ENCODE measurements around the gene CYP21A2.
"Not testable (repeated sequence)": the region's sequence is repeated elsewhere in the genome, so short reads cannot be mapped to it uniquely, and the experiment has no call there.

The CYP21A2 gene

GRCh38 chr6:32004864-32005537 is 33.2 kb upstream of the CYP21A2 start:
- DNase-seq; H3K4me2 ChIP-seq (ENCODE audit: low read depth, low read length); H4K20me1 ChIP-seq (ENCODE audit: insufficient read depth, low read length); H3K9me3 ChIP-seq (replicated peaks; ENCODE audit: insufficient read depth, low read length); H3K27ac ChIP-seq (ENCODE audit: low read length); H2AFZ ChIP-seq (ENCODE audit: low read length); H3K9ac ChIP-seq (ENCODE audit: low read length); H3K4me3 ChIP-seq (ENCODE audit: low read length); H3K27me3 ChIP-seq (replicated peaks; ENCODE audit: insufficient read depth, low read length); H3K36me3 ChIP-seq (replicated peaks; ENCODE audit: insufficient read depth, low read length); H3K9me2 ChIP-seq (replicated peaks; ENCODE audit: insufficient read depth, low read length); H3K4me1 ChIP-seq (ENCODE audit: low read length); H3F3A ChIP-seq (ENCODE audit: insufficient read depth, low read length); H3K79me2 ChIP-seq (ENCODE audit: low read length): not testable (repeated sequence)

DNA sequence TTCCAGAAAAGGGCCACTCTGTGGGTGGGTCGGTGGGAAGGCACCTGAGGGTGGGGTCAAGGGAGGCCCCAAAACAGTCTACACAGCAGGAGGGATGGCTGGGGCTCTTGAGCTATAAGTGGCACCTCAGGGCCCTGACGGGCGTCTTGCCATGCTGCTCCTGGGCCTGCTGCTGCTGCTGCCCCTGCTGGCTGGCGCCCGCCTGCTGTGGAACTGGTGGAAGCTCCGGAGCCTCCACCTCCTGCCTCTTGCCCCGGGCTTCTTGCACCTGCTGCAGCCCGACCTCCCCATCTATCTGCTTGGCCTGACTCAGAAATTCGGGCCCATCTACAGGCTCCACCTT is 32.7 kb upstream of the CYP21A2 start:
- not testable (repeated sequence) for H3K27ac ChIP-seq (ENCODE audit: low read length); H3K36me3 ChIP-seq (replicated peaks; ENCODE audit: insufficient read depth, low read length); H3K4me2 ChIP-seq (ENCODE audit: low read depth, low read length); H3K9ac ChIP-seq (ENCODE audit: low read length); H4K20me1 ChIP-seq (ENCODE audit: insufficient read depth, low read length); H3K9me3 ChIP-seq (replicated peaks; ENCODE audit: insufficient read depth, low read length); H3K79me2 ChIP-seq (ENCODE audit: low read length); H3K27me3 ChIP-seq (replicated peaks; ENCODE audit: insufficient read depth, low read length); DNase-seq; H3K4me1 ChIP-seq (ENCODE audit: low read length); H3K9me2 ChIP-seq (replicated peaks; ENCODE audit: insufficient read depth, low read length); H2AFZ ChIP-seq (ENCODE audit: low read length); H3K4me3 ChIP-seq (ENCODE audit: low read length); H3F3A ChIP-seq (ENCODE audit: insufficient read depth, low read length)

GRCh38 chr6:32005991-32006529 is 32.2 kb upstream of the CYP21A2 start:
- not testable (repeated sequence) for H3K9me2 ChIP-seq (replicated peaks; ENCODE audit: insufficient read depth, low read length); H3K9me3 ChIP-seq (replicated peaks; ENCODE audit: insufficient read depth, low read length)

DNA sequence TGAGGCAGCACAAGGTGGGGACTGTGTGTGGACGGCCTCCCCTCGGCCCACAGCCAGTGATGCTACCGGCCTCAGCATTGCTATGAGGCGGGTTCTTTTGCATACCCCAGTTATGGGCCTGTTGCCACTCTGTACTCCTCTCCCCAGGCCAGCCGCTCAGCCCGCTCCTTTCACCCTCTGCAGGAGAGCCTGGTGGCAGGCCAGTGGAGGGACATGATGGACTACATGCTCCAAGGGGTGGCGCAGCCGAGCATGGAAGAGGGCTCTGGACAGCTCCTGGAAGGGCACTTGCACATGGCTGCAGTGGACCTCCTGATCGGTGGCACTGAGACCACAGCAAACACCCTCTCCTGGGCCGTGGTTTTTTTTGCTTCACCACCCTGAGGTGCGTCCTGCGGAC is 31.1 kb upstream of the CYP21A2 start:
- not testable (repeated sequence) for H3K79me2 ChIP-seq (ENCODE audit: low read length); H3F3A ChIP-seq (ENCODE audit: insufficient read depth, low read length); H3K4me3 ChIP-seq (ENCODE audit: low read length); H3K9ac ChIP-seq (ENCODE audit: low read length); DNase-seq; H3K4me2 ChIP-seq (ENCODE audit: low read depth, low read length); H2AFZ ChIP-seq (ENCODE audit: low read length); H3K27ac ChIP-seq (ENCODE audit: low read length); H3K9me2 ChIP-seq (replicated peaks; ENCODE audit: insufficient read depth, low read length); H4K20me1 ChIP-seq (ENCODE audit: insufficient read depth, low read length); H3K4me1 ChIP-seq (ENCODE audit: low read length); H3K36me3 ChIP-seq (replicated peaks; ENCODE audit: insufficient read depth, low read length); H3K27me3 ChIP-seq (replicated peaks; ENCODE audit: insufficient read depth, low read length); H3K9me3 ChIP-seq (replicated peaks; ENCODE audit: insufficient read depth, low read length)

More at GRCh38 chr6:32005991-32006529, 32.2 kb upstream of the CYP21A2 start:
- H3K36me3 ChIP-seq (replicated peaks; ENCODE audit: insufficient read depth, low read length); DNase-seq; H3K9ac ChIP-seq (ENCODE audit: low read length); H3F3A ChIP-seq (ENCODE audit: insufficient read depth, low read length); H3K4me1 ChIP-seq (ENCODE audit: low read length); H4K20me1 ChIP-seq (ENCODE audit: insufficient read depth, low read length); H3K4me2 ChIP-seq (ENCODE audit: low read depth, low read length); H3K27me3 ChIP-seq (replicated peaks; ENCODE audit: insufficient read depth, low read length); H3K79me2 ChIP-seq (ENCODE audit: low read length); H2AFZ ChIP-seq (ENCODE audit: low read length); H3K4me3 ChIP-seq (ENCODE audit: low read length); H3K27ac ChIP-seq (ENCODE audit: low read length): not testable (repeated sequence)

GRCh38 chr6:32008037-32008436 is 30.2 kb upstream of the CYP21A2 start:
- H3K27me3 ChIP-seq (replicated peaks; ENCODE audit: insufficient read depth, low read length); DNase-seq; H3K4me3 ChIP-seq (ENCODE audit: low read length); H3K79me2 ChIP-seq (ENCODE audit: low read length); H3F3A ChIP-seq (ENCODE audit: insufficient read depth, low read length); H4K20me1 ChIP-seq (ENCODE audit: insufficient read depth, low read length); H2AFZ ChIP-seq (ENCODE audit: low read length); H3K27ac ChIP-seq (ENCODE audit: low read length); H3K4me2 ChIP-seq (ENCODE audit: low read depth, low read length); H3K36me3 ChIP-seq (replicated peaks; ENCODE audit: insufficient read depth, low read length); H3K4me1 ChIP-seq (ENCODE audit: low read length); H3K9me3 ChIP-seq (replicated peaks; ENCODE audit: insufficient read depth, low read length); H3K9me2 ChIP-seq (replicated peaks; ENCODE audit: insufficient read depth, low read length); H3K9ac ChIP-seq (ENCODE audit: low read length): not testable (repeated sequence)

DNA sequence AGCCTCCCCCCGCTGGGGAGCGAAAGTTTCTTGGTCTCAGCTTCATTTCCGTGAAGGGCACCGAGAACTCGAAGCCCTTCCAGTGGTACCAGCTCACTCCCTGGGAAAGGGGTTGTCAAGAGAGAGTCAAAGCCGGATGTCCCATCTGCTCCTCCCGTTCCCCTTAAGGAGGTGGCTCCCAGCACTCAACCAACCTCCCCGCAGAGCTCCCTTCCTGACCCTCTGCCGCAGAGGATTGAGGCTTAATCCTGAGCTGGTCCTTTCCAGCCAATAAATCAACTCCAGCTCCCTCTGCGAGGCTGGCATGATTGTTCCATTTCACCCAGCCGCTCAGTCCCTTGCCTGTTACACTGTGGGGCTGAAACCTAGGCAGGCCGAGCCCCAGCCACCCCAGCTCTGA is 29.6 kb upstream of the CYP21A2 start:
- DNase-seq = peak; percentile 5

DNA sequence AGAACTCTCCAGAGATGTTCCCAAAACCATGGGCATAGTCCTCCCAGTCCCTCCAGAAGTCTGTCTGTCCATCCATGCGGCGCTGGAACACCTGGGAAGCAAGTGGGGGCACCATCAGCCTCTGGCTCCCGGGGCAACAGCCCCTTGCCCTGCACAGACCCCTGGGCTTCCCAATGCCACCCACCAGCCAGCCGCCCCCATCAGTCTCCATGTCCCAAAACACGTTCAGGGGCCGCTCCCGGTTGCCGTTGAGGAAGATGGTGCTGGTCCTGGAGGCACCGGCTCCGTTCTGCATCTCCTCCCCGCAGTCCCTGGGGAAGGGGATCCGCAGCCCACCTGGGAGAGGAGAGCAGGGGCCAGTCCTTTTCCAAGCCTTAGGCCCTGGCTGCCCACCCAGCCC is 28.7 kb upstream of the CYP21A2 start:
- not testable (repeated sequence) for H3F3A ChIP-seq (ENCODE audit: insufficient read depth, low read length); H3K9me3 ChIP-seq (replicated peaks; ENCODE audit: insufficient read depth, low read length); H2AFZ ChIP-seq (ENCODE audit: low read length); H3K9ac ChIP-seq (ENCODE audit: low read length); H3K36me3 ChIP-seq (replicated peaks; ENCODE audit: insufficient read depth, low read length); H3K4me2 ChIP-seq (ENCODE audit: low read depth, low read length); H3K4me1 ChIP-seq (ENCODE audit: low read length); H4K20me1 ChIP-seq (ENCODE audit: insufficient read depth, low read length); DNase-seq; H3K27me3 ChIP-seq (replicated peaks; ENCODE audit: insufficient read depth, low read length); H3K27ac ChIP-seq (ENCODE audit: low read length); H3K9me2 ChIP-seq (replicated peaks; ENCODE audit: insufficient read depth, low read length); H3K4me3 ChIP-seq (ENCODE audit: low read length); H3K79me2 ChIP-seq (ENCODE audit: low read length)

More for the DNA sequence above, 29.6 kb upstream of the CYP21A2 start:
- H3K9me2 ChIP-seq (replicated peaks; ENCODE audit: insufficient read depth, low read length); H2AFZ ChIP-seq (ENCODE audit: low read length); H3K27me3 ChIP-seq (replicated peaks; ENCODE audit: insufficient read depth, low read length); H3K79me2 ChIP-seq (ENCODE audit: low read length); H3F3A ChIP-seq (ENCODE audit: insufficient read depth, low read length); H4K20me1 ChIP-seq (ENCODE audit: insufficient read depth, low read length); H3K36me3 ChIP-seq (replicated peaks; ENCODE audit: insufficient read depth, low read length); H3K4me1 ChIP-seq (ENCODE audit: low read length); H3K4me3 ChIP-seq (ENCODE audit: low read length); H3K9me3 ChIP-seq (replicated peaks; ENCODE audit: insufficient read depth, low read length); H3K4me2 ChIP-seq (ENCODE audit: low read depth, low read length); H3K9ac ChIP-seq (ENCODE audit: low read length); H3K27ac ChIP-seq (ENCODE audit: low read length): not testable (repeated sequence)

DNA sequence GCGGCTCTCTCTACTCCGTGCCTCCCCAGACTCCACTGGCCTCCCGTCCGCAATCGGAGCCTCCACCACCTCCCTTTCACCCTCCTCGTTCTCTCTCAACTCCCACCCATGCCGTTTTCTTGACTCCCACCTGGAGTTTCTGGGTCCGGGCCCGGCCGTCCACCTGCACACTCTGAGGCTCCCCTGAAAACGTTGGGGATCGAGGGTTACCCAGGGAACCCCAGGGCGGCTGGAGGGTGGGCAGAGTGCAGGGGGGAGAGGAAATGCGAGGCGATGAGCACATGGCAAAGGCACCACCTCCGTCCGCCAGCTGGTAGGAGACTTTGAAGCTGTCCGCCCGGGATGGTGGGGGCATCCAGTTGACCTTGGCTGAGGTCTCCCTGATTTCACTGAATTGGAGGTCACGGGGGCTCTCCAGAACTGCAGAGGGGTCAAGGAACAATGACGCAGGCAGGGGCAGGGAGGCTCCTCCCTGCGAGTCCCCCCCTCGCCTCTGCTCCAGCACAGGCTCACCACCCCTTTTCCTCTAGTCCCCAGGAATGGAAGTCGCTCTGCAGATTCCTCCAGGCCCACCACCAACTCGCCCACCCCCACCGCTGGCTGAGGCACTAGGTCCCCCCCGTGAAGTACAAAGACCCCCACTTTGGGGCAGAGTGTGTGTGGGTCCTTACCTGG is 27.2 kb upstream of the CYP21A2 start:
- H3K79me2 ChIP-seq (ENCODE audit: low read length); H3K4me2 ChIP-seq (ENCODE audit: low read depth, low read length); H3F3A ChIP-seq (ENCODE audit: insufficient read depth, low read length); H3K9me2 ChIP-seq (replicated peaks; ENCODE audit: insufficient read depth, low read length); H3K9me3 ChIP-seq (replicated peaks; ENCODE audit: insufficient read depth, low read length); H3K27me3 ChIP-seq (replicated peaks; ENCODE audit: insufficient read depth, low read length); H3K4me1 ChIP-seq (ENCODE audit: low read length); H2AFZ ChIP-seq (ENCODE audit: low read length); H3K4me3 ChIP-seq (ENCODE audit: low read length); H4K20me1 ChIP-seq (ENCODE audit: insufficient read depth, low read length); H3K36me3 ChIP-seq (replicated peaks; ENCODE audit: insufficient read depth, low read length); H3K9ac ChIP-seq (ENCODE audit: low read length); H3K27ac ChIP-seq (ENCODE audit: low read length): not testable (repeated sequence)
- DNase-seq = peak; percentile 4
